ENCODE results near the gene LAMTOR4. TPM values are rescaled to one million over a fixed set of nuclear protein-coding genes. Genes with fewer than 3 reads are reported as not detected.
A peak's percentile ranks its signal among the peaks of the same experiment; 100 is the strongest.
"Not testable (repeated sequence)": the region's sequence is repeated elsewhere in the genome, so short reads cannot be mapped to it uniquely, and the experiment has no call there.

Gene LAMTOR4
- total RNA-seq, 2 donors from 2014 or later, result 124 to 145 TPM

DNA sequence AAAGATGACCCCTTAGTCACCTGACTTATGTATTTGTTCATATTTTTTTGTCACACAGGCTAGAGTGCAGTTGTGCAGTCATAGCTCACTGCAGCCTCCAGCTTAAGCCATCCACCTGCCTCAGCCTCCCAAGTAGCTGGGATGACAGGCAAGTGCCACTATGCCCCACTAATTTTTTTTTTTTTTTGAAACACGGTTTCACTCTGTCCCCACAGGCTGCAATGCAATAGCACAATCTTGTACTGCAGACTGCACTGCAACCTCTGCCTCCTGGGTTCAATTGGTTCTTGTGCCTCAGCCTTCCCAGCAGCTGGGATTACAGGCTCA, 20.1 kb upstream of the LAMTOR4 start:
- H3K27me3 Mint-ChIP-seq, result no peaks in the 10 kb centered on the region
- H3K36me3 Mint-ChIP-seq, result no peaks in the 10 kb centered on the region
- H3K4me1 Mint-ChIP-seq (ENCODE audit: low read depth in 2 of 2), result peaks cover 25 to 31% of the 10 kb centered on the region in 2 donors
- DNase-seq (ENCODE audit: low spot score) (no peak), ATAC-seq (no peak)
- no peaks in the 10 kb centered on the region for H3K9me3 Mint-ChIP-seq
- peak overlapping the region; percentile 62 for H3K4me3 Mint-ChIP-seq
- no peak overlapping the region for H3K27ac Mint-ChIP-seq

DNA sequence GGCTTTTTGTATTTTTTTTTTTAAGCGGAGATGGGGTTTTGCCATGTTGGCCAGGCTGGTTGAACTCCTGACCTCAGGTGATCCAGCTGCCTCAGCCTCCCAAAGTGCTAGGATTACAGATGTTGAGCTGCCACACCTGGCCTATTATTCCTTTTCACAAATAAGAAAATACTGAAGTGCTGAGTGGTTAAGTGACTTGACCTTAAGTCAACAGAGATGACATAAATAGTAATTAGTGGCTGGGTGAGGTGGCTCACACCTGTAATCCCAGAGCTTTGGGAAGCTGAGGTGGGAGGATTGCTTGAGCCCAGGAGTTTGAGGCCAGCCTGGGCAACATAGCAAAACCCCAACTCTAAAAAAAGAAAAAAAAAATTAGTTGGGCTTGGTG, 18.5 kb upstream of the LAMTOR4 start:
- H3K27me3 Mint-ChIP-seq; H3K4me3 Mint-ChIP-seq; H3K36me3 Mint-ChIP-seq; ATAC-seq; H3K27ac Mint-ChIP-seq; H3K9me3 Mint-ChIP-seq; DNase-seq (ENCODE audit: low spot score): not testable (repeated sequence)
- H3K4me1 Mint-ChIP-seq (ENCODE audit: low read depth in 2 of 2), result peaks cover 20 to 22% of the 10 kb centered on the region in 2 donors

DNA sequence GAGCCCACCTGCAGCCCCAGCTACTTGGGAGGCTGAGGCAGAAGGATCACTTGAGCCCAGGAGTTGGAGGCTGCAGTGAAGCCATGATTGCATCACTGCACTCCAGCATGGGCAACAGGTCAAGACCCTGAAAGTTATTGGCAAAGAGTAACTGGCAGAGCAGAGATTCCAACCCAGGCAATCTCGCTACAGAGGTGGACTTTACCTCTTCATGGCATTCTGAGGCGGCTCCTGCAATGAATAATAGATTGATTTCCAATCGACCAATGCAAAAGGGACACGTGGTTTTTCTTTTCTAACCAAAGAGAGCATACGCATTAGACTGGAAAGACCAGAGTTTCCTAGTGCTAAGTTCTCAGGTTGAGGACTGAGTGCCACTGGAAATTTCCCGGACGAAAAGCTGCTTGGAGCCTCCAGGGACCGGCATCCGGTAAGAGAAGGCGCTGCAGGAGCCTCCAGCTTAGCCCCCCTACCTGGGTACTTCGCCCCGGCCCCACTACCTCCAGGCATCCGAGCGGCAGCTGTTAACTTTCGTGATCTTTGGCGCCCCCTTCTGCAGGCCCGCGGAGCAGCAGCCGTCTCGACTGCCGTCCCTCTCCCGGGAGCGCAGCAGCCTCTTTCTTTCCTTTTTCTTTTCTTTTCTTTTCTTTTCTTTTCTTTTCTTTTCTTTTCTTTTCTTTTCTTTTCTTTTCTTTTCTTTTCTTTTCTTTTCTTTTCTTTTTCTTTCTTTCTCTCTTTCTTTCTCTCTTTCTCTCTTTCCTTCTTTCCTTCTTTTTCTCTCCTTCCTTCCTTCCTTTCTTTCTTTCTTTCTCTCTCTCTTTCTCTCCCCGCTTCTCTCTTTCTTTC, 17.9 kb upstream of the LAMTOR4 start:
- peak in 1 of 2 donors; percentile 53 for ATAC-seq

DNA sequence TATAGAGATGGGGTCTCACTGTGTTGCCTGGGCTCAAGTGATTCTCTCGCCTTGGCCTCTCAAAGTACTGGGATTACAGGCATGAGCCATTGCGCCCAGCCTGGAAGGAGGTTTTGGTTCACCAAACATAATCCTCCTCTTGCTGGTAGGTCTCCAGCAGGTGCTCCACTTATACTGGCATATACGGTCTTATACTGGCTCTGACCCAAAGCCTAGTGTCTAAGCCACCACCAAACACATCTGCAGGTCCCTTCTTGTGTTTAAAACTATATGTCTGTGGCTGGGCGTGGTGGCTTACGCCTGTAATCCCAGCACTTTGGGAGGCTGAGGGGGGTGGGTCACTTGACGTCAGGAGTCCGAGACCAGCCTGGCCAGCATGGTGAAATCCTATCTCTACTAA, 16.6 kb upstream of the LAMTOR4 start:
- peak overlapping the region in 1 of 2 donors; percentile 39 for H3K27ac Mint-ChIP-seq
- peaks cover 12 to 15% of the 10 kb centered on the region in 2 donors for H3K4me1 Mint-ChIP-seq (ENCODE audit: low read depth in 2 of 2)
- H3K36me3 Mint-ChIP-seq, result no peaks in the 10 kb centered on the region
- peaks cover 0 to 3% of the 10 kb centered on the region in 2 donors for H3K27me3 Mint-ChIP-seq
- ATAC-seq, result no peak
- DNase-seq (ENCODE audit: low spot score), result no peak
- H3K9me3 Mint-ChIP-seq, result no peaks in the 10 kb centered on the region
- H3K4me3 Mint-ChIP-seq, result no peak overlapping the region

More for the DNA sequence above, 17.9 kb upstream of the LAMTOR4 start:
- peaks cover 16 to 20% of the 10 kb centered on the region in 2 donors for H3K4me1 Mint-ChIP-seq (ENCODE audit: low read depth in 2 of 2)
- peaks cover 0 to 3% of the 10 kb centered on the region in 2 donors for H3K27me3 Mint-ChIP-seq
- peak; percentile 84 for DNase-seq (ENCODE audit: low spot score)
- peak overlapping the region; percentile 60 for H3K4me3 Mint-ChIP-seq
- H3K36me3 Mint-ChIP-seq, result no peaks in the 10 kb centered on the region
- H3K9me3 Mint-ChIP-seq, result no peaks in the 10 kb centered on the region
- H3K27ac Mint-ChIP-seq, result no peak overlapping the region

DNA sequence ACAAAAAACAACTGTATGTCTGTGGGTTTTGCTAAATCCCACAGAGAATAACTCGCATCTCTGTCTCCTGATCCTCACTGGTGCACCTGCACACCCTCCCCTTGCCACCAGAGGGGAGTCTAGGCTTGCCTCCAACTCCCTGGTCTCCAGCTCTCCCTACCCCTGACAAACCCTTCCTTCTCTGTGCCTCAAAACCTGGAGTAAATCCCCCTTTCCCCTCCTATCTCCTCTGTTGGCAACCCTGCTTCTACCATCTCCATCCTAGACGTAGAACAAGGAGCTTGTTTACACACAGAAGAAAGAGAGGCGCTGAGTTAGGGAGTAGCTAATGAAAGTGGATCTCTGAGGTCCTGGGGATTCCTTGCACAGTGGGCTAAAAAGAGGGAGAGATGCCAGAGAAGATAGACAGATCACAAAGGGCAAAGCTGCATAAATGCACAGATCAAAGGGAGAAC, 16.0 kb upstream of the LAMTOR4 start:
- no peak overlapping the region for H3K4me3 Mint-ChIP-seq
- H3K27me3 Mint-ChIP-seq, result peaks cover 0 to 3% of the 10 kb centered on the region in 2 donors
- no peaks in the 10 kb centered on the region for H3K9me3 Mint-ChIP-seq
- ATAC-seq (peak; percentile 78 to 84), DNase-seq (ENCODE audit: low spot score) (no peak)
- peak overlapping the region in 1 of 2 donors; percentile 39 for H3K27ac Mint-ChIP-seq
- H3K36me3 Mint-ChIP-seq, result no peaks in the 10 kb centered on the region
- peaks cover 12 to 15% of the 10 kb centered on the region in 2 donors for H3K4me1 Mint-ChIP-seq (ENCODE audit: low read depth in 2 of 2)

DNA sequence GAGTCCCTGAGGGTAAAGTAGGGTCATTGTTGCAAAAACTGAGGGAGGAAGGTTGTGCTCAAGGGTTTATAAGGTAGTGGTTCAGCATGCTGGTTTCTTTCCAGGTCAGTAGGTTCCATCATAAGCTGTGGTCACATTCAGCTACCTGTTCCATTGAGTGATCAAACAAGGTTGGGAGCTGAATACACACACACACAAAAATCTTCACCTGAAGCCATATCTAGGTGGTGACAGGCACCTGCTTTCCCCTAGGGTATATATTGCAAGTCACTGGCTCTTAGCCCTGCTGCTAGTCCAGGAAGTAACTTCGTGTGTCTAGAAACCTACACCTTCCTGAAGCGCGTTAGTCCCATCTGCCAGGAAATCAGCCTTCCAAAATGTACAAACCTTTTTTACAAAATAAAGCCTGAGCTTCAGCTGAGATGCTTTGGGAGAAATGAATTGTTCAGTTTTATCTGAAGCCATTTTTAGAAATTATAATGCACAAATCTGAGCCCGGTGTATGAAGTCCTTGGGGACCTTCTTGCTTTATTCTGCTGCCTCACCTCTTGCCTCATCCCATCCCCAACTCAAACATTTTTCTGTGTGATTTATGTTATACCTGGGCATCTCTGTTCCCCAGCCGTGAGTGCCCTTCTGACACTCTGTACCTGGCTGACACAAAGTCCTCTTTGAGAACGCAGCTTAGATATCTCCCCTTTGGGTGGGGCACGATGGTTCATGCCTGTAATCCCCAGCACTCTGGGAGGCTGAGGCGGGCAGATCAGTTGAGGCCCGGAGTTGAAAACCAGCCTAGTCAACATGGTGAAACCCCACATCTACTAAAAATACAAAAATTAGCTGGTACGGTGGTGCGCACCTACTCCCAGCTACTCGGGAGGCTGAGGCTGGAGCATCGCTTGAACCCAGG, 10.6 kb upstream of the LAMTOR4 start:
- H3K27ac Mint-ChIP-seq, result no peak overlapping the region
- DNase-seq (ENCODE audit: low spot score), result no peak
- no peak overlapping the region for H3K4me3 Mint-ChIP-seq
- no peak for ATAC-seq
- H3K4me1 Mint-ChIP-seq (ENCODE audit: low read depth in 2 of 2), result peaks cover 9 to 13% of the 10 kb centered on the region in 2 donors
- peaks cover 0 to 6% of the 10 kb centered on the region in 2 donors for H3K27me3 Mint-ChIP-seq
- H3K9me3 Mint-ChIP-seq, result no peaks in the 10 kb centered on the region
- H3K36me3 Mint-ChIP-seq, result no peaks in the 10 kb centered on the region

DNA sequence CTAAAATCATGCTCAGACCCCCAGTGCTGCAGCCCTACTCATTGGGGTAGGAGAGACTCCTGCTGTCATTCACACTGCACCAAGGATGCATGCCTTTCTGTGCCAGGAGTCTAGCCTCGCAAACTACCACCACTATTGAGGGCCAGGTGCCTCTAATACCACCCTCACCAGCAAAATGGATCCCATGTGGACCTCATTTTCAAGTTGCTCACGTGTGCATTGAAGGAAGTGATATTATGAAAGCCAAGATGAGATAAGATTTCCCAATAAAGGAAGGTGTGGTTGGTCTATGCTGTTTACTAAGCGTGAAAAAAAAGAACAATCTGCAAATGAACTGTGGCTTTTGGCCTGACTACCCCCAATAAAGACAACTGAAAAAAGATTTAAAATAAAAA, 7.2 kb upstream of the LAMTOR4 start:
- peaks cover 0 to 3% of the 10 kb centered on the region in 2 donors for H3K27me3 Mint-ChIP-seq
- H3K9me3 Mint-ChIP-seq, result no peaks in the 10 kb centered on the region
- H3K27ac Mint-ChIP-seq, result peak overlapping the region; percentile 34 to 61
- no peaks in the 10 kb centered on the region for H3K36me3 Mint-ChIP-seq
- DNase-seq (ENCODE audit: low spot score) (no peak), ATAC-seq (peak; percentile 57 to 79)
- peaks cover 9 to 13% of the 10 kb centered on the region in 2 donors for H3K4me1 Mint-ChIP-seq (ENCODE audit: low read depth in 2 of 2)
- peak overlapping the region; percentile 26 for H3K4me3 Mint-ChIP-seq

DNA sequence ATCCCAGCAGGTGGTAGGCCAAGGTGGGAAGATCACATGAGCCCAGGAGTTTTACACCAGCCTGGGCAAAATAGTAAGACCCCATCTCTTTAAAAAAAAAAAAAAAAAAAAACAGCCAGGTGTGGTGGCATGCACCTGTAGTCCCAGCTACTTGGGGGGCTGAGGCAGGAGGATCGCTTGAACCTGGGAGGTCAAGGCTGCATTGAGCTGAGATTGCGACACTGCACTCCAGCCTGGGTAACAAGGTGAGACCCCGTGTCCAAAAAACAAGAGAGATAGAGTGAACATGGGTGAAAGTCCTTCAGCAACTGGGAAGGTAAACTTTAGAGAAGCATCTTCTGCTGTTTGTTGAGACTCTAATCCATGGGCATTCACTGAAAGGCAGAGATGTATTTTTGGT, 6.3 kb upstream of the LAMTOR4 start:
- DNase-seq (ENCODE audit: low spot score) (no peak), ATAC-seq (no peak)
- Mint-ChIP-seq H3K4me3 (no peak overlapping the region), H3K36me3 (no peaks in the 10 kb centered on the region), H3K4me1 (ENCODE audit: low read depth in 2 of 2) (peaks cover 9 to 13% of the 10 kb centered on the region in 2 donors), H3K27me3 (peaks cover 0 to 3% of the 10 kb centered on the region in 2 donors), H3K9me3 (no peaks in the 10 kb centered on the region), H3K27ac (no peak overlapping the region)

DNA sequence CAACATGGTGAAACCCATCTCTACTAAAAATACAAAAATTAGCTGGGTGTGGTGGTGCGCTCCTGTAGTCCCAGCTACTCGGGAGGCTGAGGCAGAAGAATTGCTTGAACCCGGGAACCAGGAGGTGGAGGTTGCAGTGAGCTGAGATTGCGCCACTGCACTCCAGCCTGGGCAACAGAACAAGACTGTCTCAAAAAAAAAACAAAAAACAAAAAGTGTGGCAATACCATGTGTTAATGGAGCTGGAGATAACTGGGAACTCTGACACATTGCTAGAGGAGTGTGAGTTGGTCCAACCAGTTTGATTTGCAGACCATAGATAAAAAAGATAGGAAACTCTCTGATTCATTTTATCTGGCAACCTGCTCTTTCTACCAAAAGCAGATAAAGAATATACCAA, 2.4 kb upstream of the LAMTOR4 start:
- not testable (repeated sequence) for H3K4me3 Mint-ChIP-seq; H3K27me3 Mint-ChIP-seq; H3K36me3 Mint-ChIP-seq; H3K27ac Mint-ChIP-seq; DNase-seq (ENCODE audit: low spot score); ATAC-seq; H3K9me3 Mint-ChIP-seq
- peaks cover 20 to 22% of the 10 kb centered on the region in 2 donors for H3K4me1 Mint-ChIP-seq (ENCODE audit: low read depth in 2 of 2)

DNA sequence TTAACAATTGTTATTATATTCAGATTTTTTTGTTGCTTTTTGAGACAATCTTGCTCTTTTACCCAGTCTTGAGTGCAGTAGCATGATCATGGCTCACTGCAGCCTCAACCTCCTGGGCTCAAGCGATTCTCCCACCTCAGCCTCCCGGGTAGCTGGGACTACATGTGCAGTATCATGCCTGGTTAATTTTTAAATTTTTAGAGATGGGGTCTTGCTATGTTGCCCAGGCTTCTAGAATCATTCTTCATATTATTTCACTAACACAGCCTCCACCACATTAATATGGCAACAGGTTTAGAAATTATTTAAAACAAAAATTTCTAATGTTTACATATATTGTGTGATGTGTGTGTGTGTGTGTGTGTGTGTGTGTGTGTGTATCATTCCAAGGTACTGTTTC, 1.4 kb upstream of the LAMTOR4 start:
- DNase-seq (ENCODE audit: low spot score) (no peak), ATAC-seq (no peak)
- Mint-ChIP-seq H3K4me3 (no peak overlapping the region), H3K27ac (no peak overlapping the region), H3K36me3 (peaks cover 11% of the 10 kb centered on the region), H3K27me3 (no peaks in the 10 kb centered on the region), H3K4me1 (ENCODE audit: low read depth in 2 of 2) (peaks cover 17 to 20% of the 10 kb centered on the region in 2 donors), H3K9me3 (no peaks in the 10 kb centered on the region)

DNA sequence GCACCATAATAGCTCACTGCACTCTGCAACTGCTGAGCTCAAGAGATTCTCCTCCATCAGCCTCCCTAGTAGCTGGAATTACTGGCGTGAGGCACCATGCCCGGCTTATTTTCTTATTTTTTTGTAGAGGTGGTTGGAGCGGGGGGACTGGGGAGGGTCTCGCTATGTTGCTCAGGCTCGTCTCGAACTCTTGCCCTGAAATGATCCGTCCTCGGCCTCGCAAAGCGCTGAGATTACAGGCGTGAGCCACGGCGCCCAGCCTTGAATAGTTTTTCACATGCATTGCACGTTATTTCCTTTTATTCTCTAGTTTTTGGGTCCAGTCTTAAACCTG, 526 bp upstream of the LAMTOR4 start:
- ATAC-seq (no peak), DNase-seq (ENCODE audit: low spot score) (no peak)
- Mint-ChIP-seq H3K27me3 (no peaks in the 10 kb centered on the region), H3K4me3 (peak overlapping the region; percentile 96), H3K36me3 (peaks cover 16% of the 10 kb centered on the region), H3K4me1 (ENCODE audit: low read depth in 2 of 2) (peaks cover 21 to 25% of the 10 kb centered on the region in 2 donors), H3K9me3 (no peaks in the 10 kb centered on the region), H3K27ac (peak overlapping the region; percentile 90 to 97)

DNA sequence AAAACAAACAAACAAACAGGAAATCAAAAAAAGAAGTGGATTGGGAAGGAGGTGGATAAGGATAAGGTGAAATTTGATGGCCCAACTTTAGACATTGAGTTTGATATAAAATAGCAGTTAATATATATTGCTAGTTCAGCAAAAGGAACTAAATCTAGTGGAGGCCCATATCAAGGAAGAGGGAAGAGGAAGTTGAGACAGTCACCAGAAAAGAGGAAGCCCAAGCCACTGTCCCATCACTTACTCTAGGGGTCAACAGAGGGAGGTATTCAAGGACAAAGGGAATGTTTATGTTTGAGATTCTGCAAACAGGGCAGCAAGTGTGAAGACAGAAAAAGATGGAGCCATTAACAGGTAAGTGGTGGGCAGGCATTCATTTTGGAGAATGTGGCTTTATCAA, 3.7 kb downstream of the LAMTOR4 start:
- DNase-seq (ENCODE audit: low spot score) (no peak), ATAC-seq (no peak)
- Mint-ChIP-seq H3K36me3 (peaks cover 16% of the 10 kb centered on the region), H3K4me3 (no peak overlapping the region), H3K27me3 (no peaks in the 10 kb centered on the region), H3K9me3 (no peaks in the 10 kb centered on the region), H3K4me1 (ENCODE audit: low read depth in 2 of 2) (peaks cover 27 to 28% of the 10 kb centered on the region in 2 donors), H3K27ac (peak overlapping the region; percentile 54 to 57)

DNA sequence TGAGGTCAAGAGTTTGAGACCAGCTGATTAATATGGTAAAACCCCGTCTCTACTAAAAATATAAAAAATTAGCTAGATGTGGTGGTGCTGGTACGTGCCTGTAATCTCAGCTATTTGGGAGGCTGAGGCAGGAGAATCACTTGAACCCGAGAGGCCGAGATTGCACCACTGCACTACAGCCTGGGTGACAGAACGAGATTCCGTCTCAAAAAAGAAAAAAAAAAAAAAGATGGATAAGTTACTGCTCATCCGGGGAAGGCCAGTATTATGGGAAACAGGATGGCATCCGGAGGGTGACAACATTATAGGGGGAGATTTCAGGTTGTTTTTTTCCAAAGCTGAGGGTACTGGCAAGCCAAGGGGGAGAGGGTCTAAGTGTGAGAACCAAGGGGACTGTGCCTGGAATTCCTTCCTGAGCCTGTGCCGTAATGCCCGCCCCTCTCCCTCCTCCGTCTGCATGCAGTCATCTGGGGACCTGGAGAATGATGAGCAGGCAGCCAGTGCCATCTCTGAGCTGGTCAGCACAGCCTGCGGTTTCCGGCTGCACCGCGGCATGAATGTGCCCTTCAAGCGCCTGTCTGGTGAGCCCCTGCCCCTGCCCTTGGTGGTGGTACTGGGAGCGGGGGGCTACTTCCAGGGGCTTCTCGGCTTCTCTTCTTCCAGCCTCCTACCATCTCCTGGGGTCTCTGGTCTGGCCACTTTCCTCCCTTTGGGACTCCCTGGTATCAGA, 4.4 kb downstream of the LAMTOR4 start:
- H3K36me3 Mint-ChIP-seq, result peaks cover 16% of the 10 kb centered on the region
- peaks cover 30 to 32% of the 10 kb centered on the region in 2 donors for H3K4me1 Mint-ChIP-seq (ENCODE audit: low read depth in 2 of 2)
- no peaks in the 10 kb centered on the region for H3K9me3 Mint-ChIP-seq
- peak overlapping the region in 1 of 2 donors; percentile 54 for H3K27ac Mint-ChIP-seq
- H3K4me3 Mint-ChIP-seq, result no peak overlapping the region
- H3K27me3 Mint-ChIP-seq, result no peaks in the 10 kb centered on the region
- no peak for DNase-seq (ENCODE audit: low spot score)
- no peak for ATAC-seq
